ENCODE results near the gene DNAAF5.

DNA sequence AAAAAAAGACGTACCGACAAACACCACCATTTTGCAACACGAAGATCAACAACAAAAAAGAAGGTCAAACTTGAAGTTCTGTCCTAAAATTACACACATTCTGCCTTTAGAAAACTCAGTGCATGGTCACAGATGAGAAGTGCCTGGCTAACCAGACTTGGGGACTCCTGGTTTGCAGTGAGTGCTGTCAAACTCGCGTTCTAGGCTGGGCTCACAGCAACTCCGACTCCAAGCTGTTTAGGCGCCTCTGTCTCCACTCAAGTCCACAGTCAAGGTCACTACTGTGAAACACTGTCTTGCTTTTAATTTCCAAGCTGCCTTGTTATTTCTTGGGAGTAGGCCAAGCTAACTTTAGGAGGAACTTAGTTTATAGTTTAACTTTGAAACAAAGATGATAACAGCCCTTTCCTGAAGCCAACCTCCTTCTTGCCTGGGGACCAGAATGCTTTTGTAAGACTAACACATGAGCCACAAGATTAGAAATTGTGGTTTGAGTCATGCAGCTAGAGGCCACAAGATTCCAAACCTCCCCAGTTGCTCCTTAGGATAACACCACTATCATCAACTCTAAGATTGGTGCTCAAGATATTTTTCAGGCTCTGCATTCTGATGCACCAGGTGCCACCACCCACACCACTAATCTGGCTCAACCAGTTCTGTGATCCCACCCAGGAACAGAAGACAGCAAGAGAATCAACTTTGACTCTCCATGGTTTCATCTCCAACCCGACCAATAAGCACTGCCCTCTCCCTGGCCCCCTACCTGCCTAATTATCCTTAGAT is 1.1 kb upstream of the DNAAF5 start:
- TF ChIP-seq, protein P1, sequence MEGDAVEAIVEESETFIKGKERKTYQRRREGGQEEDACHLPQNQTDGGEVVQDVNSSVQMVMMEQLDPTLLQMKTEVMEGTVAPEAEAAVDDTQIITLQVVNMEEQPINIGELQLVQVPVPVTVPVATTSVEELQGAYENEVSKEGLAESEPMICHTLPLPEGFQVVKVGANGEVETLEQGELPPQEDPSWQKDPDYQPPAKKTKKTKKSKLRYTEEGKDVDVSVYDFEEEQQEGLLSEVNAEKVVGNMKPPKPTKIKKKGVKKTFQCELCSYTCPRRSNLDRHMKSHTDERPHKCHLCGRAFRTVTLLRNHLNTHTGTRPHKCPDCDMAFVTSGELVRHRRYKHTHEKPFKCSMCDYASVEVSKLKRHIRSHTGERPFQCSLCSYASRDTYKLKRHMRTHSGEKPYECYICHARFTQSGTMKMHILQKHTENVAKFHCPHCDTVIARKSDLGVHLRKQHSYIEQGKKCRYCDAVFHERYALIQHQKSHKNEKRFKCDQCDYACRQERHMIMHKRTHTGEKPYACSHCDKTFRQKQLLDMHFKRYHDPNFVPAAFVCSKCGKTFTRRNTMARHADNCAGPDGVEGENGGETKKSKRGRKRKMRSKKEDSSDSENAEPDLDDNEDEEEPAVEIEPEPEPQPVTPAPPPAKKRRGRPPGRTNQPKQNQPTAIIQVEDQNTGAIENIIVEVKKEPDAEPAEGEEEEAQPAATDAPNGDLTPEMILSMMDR (conservative IDR thresholded peaks at IDR 0.05; ENCODE audit: low read depth, low read length) = no peak
- TF ChIP-seq RFX5 (IDR thresholded peaks at IDR 0.05; ENCODE audit: low read depth, low read length) (no peak), POLR2A (IDR thresholded peaks at IDR 0.05; ENCODE audit: low read depth, low read length) (no peak), BHLHE40 (IDR thresholded peaks at IDR 0.05; ENCODE audit: low read depth, low read length) (no peak), RCOR1 (IDR thresholded peaks at IDR 0.05; ENCODE audit: insufficient replicate concordance, low read length) (no peak), MXI1 (IDR thresholded peaks at IDR 0.05; ENCODE audit: borderline replicate concordance, low read depth, low read length) (no peak), MAFK (IDR thresholded peaks at IDR 0.05; ENCODE audit: low read depth, low read length) (no peak), CEBPB (IDR thresholded peaks at IDR 0.05; ENCODE audit: low read depth, low read length) (peak; percentile 24; the same call in 1 of the 2 replicates)
- TF ChIP-seq, protein P2, sequence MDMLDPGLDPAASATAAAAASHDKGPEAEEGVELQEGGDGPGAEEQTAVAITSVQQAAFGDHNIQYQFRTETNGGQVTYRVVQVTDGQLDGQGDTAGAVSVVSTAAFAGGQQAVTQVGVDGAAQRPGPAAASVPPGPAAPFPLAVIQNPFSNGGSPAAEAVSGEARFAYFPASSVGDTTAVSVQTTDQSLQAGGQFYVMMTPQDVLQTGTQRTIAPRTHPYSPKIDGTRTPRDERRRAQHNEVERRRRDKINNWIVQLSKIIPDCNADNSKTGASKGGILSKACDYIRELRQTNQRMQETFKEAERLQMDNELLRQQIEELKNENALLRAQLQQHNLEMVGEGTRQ (IDR thresholded peaks at IDR 0.05; ENCODE audit: low read depth, low read length) = no peak
